Keratinocyte (primary cell): Measurements from ENCODE around the gene KIAA1755. TPM values are rescaled to one million over a fixed set of nuclear protein-coding genes. Genes with fewer than 3 reads are reported as not detected.
"Not testable (repeated sequence)": the region's sequence is repeated elsewhere in the genome, so short reads cannot be mapped to it uniquely, and the experiment has no call there.

Experiments used
- DNase-seq: peaks from one replicate; pipeline ENCODE4 v3.0.0-alpha.2; 2011; ENCODE audit warnings: low read depth, missing footprints, low spot score
- FAIRE-seq: peaks from 2 replicates; lab custom pipeline; 2011; peaks lifted over from hg19 to GRCh38; lab: Jason Lieb, UNC
- H2AFZ ChIP-seq: 2 replicates; pipeline ENCODE4 v1.6.0; 2012; ENCODE audit warnings: low read length, control low read depth, inconsistent platforms; ENCODE audit not compliant: control insufficient read depth
- H3K27ac ChIP-seq: 2 replicates; pipeline ENCODE4 v1.5.1; 2011; ENCODE audit warnings: low read length; ENCODE audit not compliant: control insufficient read depth, insufficient read depth
- H3K27me3 ChIP-seq: 3 replicates; pipeline ENCODE4 v1.6.0; 2011; ENCODE audit warnings: low read length; ENCODE audit not compliant: control insufficient read depth, insufficient read depth; ENCODE audit errors: extremely low read depth
- H3K36me3 ChIP-seq, 2 experiments: 2 replicates in 1 of 2; 3 replicates in 1 of 2; pipeline ENCODE4 v1.5.1; 2011; ENCODE audit warnings: low read length in 2 of 2, mild to moderate bottlenecking in 1 of 2; ENCODE audit not compliant: control insufficient read depth in 2 of 2, insufficient read depth in 2 of 2; ENCODE audit errors: extremely low read depth in 1 of 2
- H3K4me1 ChIP-seq: 3 replicates; pipeline ENCODE4 v1.5.1; 2011; ENCODE audit warnings: low read length; ENCODE audit not compliant: control insufficient read depth, insufficient read depth; ENCODE audit errors: extremely low read depth
- H3K4me2 ChIP-seq: 3 replicates; pipeline ENCODE4 v1.6.0; 2011; ENCODE audit warnings: low read depth, low read length; ENCODE audit not compliant: control insufficient read depth, insufficient read depth; ENCODE audit errors: extremely low read depth
- H3K4me3 ChIP-seq, 3 experiments: fragments of 200-600 bp in 1 of 3; sonication (generic) in 1 of 3; 2 replicates in 2 of 3; 3 replicates in 1 of 3; pipeline ENCODE4 v1.5.1; 2011 to 2016; ENCODE audit warnings: low read length in 3 of 3, mild to moderate bottlenecking in 3 of 3, control low read depth in 2 of 3, inconsistent platforms in 1 of 3, low read depth in 1 of 3, mixed read lengths in 1 of 3, mixed run types in 1 of 3, moderate library complexity in 1 of 3; ENCODE audit not compliant: control insufficient read depth in 2 of 3, insufficient read depth in 2 of 3; ENCODE audit errors: extremely low read depth in 1 of 3
- H3K79me2 ChIP-seq: 2 replicates; pipeline ENCODE4 v1.6.0; 2012; ENCODE audit warnings: low read length; ENCODE audit not compliant: control insufficient read depth, insufficient read depth
- H3K9ac ChIP-seq: 3 replicates; pipeline ENCODE4 v1.6.0; 2011; ENCODE audit warnings: low read length; ENCODE audit not compliant: control insufficient read depth, insufficient read depth; ENCODE audit errors: extremely low read depth
- H3K9me1 ChIP-seq: 3 replicates; pipeline ENCODE4 v1.6.0; 2011; ENCODE audit warnings: low read length; ENCODE audit not compliant: control insufficient read depth, insufficient read depth; ENCODE audit errors: extremely low read depth
- H3K9me3 ChIP-seq: 2 replicates; pipeline ENCODE4 v1.5.1; 2012; ENCODE audit warnings: low read depth, low read length; ENCODE audit not compliant: control insufficient read depth
- H4K20me1 ChIP-seq: 3 replicates; pipeline ENCODE4 v1.6.0; 2011; ENCODE audit warnings: low read length; ENCODE audit not compliant: control insufficient read depth, insufficient read depth; ENCODE audit errors: extremely low read depth
- CTCF ChIP-seq, 3 experiments: IDR thresholded peaks in 1 of 3; conservative IDR thresholded peaks in 1 of 3; optimal IDR thresholded peaks in 1 of 3; 2 replicates in 2 of 3; 3 replicates in 1 of 3; pipeline versions ENCODE3 to v1.5.1; 2011; ENCODE audit warnings: low read length in 3 of 3, mild to moderate bottlenecking in 3 of 3, moderate library complexity in 2 of 3, control low read depth in 1 of 3, inconsistent platforms in 1 of 3; ENCODE audit not compliant: insufficient read depth in 2 of 3; ENCODE audit errors: extremely low read depth in 1 of 3
- EZH2 ChIP-seq: IDR thresholded peaks from one replicate; pipeline ENCODE4 v1.6.1; 2012; ENCODE audit warnings: inconsistent platforms, mild to moderate bottlenecking, low read length, moderate library complexity
- dilution Hi-C: fragments of 300-500 bp; cut with MboI; formaldehyde crosslinking; loops from one replicate; pipeline ENCODE4 v1.7.0; 2020; ENCODE audit warnings: low sequenced_read_pairs; ENCODE audit not compliant: extremely low pct_ligation_motif_present
- polyA plus RNA-seq, 5 experiments: library from polyadenylated mRNA; depleted of rRNA in 3 of 5; stranded (reverse) in 3 of 5; stranded (forward) in 1 of 5; unstranded in 1 of 5; fragments of >200 nt; gene quantifications; 1 replicate in 1 of 5; 2 replicates in 3 of 5; 3 replicates in 1 of 5; pipeline versions ENCODE4 v1.2.1 to v1.2.3, GENCODE V29; 2011 to 2012; ENCODE audit warnings: missing spikeins in 2 of 5, low read depth in 1 of 5, low replicate concordance in 1 of 5

The KIAA1755 gene
- polyA plus RNA-seq, 1 donor (not counting 4 experiments of a cell fraction or from before 2014, with no cell fraction given): not detected

DNA sequence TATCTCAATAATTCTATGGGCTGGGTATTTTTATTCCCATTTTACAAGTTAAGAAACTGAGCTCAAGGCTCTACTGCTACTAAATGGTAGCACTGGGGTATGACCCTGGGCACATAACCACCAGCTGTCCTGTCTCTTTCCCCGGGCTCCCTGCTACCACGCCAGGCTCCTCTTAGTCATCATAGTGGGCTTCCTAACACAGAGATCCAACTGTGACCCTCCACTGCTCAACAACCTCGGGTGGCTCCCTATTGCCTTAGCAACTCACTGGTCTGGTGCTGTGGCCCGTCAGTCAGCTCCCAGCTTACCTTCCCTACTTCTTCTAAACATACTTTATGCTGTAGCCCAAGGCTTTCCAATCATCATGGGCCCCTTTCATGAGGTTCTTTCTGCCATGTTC lies 4.5 kb downstream of the KIAA1755 start:
- Histone ChIP-seq H3K9me1 (no peaks in the 10 kb centered on the region), H3K27ac (no peak overlapping the region), H2AFZ (no peak overlapping the region), H3K9me3 (no peaks in the 10 kb centered on the region), H3K9ac (no peak overlapping the region), H3K36me3 (no peaks in the 10 kb centered on the region), H3K4me3 (no peak overlapping the region), H3K4me2 (no peak overlapping the region), H3K4me1 (no peaks in the 10 kb centered on the region), H3K27me3 (peaks cover 25% of the 10 kb centered on the region), H3K79me2 (no peaks in the 10 kb centered on the region), H4K20me1 (no peaks in the 10 kb centered on the region)
- TF ChIP-seq CTCF (optimal IDR thresholded peaks at IDR 0.05 in 1 of 3, IDR thresholded peaks at IDR 0.05 in 1 of 3, conservative IDR thresholded peaks at IDR 0.05 in 1 of 3; ENCODE audit: extremely low read depth in 1 of 3, insufficient read depth in 2 of 3, low read length in 3 of 3) (no peak), EZH2 (no peak)
- FAIRE-seq (no peak), DNase-seq (no peak)
- dilution Hi-C loops: no loop called here

DNA sequence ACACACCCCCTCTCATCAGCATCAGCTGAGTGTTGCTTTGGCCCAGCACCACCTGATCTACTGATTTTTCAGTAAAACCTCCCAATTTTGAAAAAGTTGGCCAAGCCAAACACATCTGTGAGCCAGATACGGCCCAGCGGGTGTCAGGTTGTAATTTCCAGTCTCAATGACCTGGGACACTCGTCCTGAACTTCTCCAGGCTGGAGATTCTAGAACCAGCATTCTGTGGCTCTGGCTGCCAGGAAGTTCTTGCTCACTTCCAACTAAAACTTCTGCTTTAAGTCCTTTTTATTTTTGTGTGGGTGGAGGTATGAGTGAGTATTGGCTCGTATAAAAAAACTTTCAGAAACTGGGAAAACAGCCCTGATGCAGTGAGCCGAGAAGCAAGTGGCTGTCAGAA lies 5.1 kb downstream of the KIAA1755 start:
- H3K27ac ChIP-seq: no peak overlapping the region
- dilution Hi-C loops: no loop called here

DNA sequence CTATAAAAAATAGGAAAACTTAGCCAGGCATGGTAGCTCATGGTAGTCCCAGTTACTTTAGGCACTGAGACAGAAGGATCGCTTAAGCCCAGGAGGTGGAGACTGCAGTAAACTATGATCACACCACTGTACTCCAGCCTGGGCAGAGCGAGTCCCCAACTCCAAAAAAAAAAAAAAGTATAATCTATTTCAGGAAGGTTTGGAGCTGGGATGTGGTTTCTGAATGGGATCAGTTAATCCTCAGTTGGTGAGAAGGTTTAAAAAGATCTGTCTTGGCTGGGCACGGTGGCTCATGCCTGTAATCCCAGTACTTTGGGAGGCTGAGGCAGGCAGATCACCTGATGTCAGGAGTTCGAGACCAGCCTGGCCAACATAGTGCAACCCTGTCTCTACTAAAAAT lies 5.9 kb downstream of the KIAA1755 start:
- H3K4me3 ChIP-seq, H3K9me1 ChIP-seq, H3K4me1 ChIP-seq, H3K4me2 ChIP-seq, H3K27ac ChIP-seq, H2AFZ ChIP-seq, H3K9me3 ChIP-seq, dilution Hi-C loops, H4K20me1 ChIP-seq, FAIRE-seq, H3K9ac ChIP-seq, H3K36me3 ChIP-seq, H3K79me2 ChIP-seq, DNase-seq: not testable (repeated sequence)
- H3K27me3 ChIP-seq: peaks cover 13% of the 10 kb centered on the region

More for the DNA sequence above, 5.1 kb downstream of the KIAA1755 start:
- H3K9me1 ChIP-seq: no peaks in the 10 kb centered on the region
- TF ChIP-seq EZH2 (no peak), CTCF (optimal IDR thresholded peaks at IDR 0.05 in 1 of 3, IDR thresholded peaks at IDR 0.05 in 1 of 3, conservative IDR thresholded peaks at IDR 0.05 in 1 of 3; ENCODE audit: extremely low read depth in 1 of 3, insufficient read depth in 2 of 3, low read length in 3 of 3) (no peak)
- H3K36me3 ChIP-seq: no peaks in the 10 kb centered on the region
- no peak for DNase-seq
- no peak overlapping the region for H3K4me2 ChIP-seq
- FAIRE-seq: no peak
- no peak overlapping the region for H2AFZ ChIP-seq
- H3K4me1 ChIP-seq: no peaks in the 10 kb centered on the region
- no peak overlapping the region for H3K9ac ChIP-seq
- no peaks in the 10 kb centered on the region for H3K9me3 ChIP-seq
- H3K79me2 ChIP-seq: no peaks in the 10 kb centered on the region
- H3K4me3 ChIP-seq: no peak overlapping the region
- H3K27me3 ChIP-seq: peaks cover 21% of the 10 kb centered on the region
- no peaks in the 10 kb centered on the region for H4K20me1 ChIP-seq
